Spleen (tissue), 13 donors: ENCODE measurements around the gene INPP4B. TPM values are rescaled to one million over a fixed set of nuclear protein-coding genes. Genes with fewer than 3 reads are reported as not detected.

ENCODE experiments used
- DNase-seq: peaks from one replicate; pipeline ENCODE4 v3.0.0-alpha.2; 2020
- H3K27ac ChIP-seq, 8 donors: fragments of 200-600 bp; sonication (generic) in 7 of 8; 1 replicate in 4 of 8; 2 replicates in 4 of 8; pipeline versions ENCODE4 v1.5.0 to v1.8.0; 2016 to 2021; ENCODE audit warnings: inconsistent platforms in 4 of 8, mild to moderate bottlenecking in 4 of 8, moderate library complexity in 1 of 8
- H3K27me3 ChIP-seq, 7 donors: fragments of 200-600 bp; sonication (generic) in 6 of 7; replicated peaks in 1 of 7; 1 replicate in 4 of 7; 2 replicates in 3 of 7; pipeline versions ENCODE4 v1.5.0 to v1.8.0; 2016 to 2021; ENCODE audit warnings: inconsistent platforms in 3 of 7, mild to moderate bottlenecking in 1 of 7
- H3K36me3 ChIP-seq, 6 donors: fragments of 200-600 bp; sonication (generic) in 5 of 6; 1 replicate in 4 of 6; 2 replicates in 2 of 6; pipeline versions ENCODE4 v1.5.0 to v1.8.0; 2016 to 2021; ENCODE audit warnings: inconsistent platforms in 2 of 6
- H3K4me1 ChIP-seq, 6 donors: fragments of 200-600 bp; sonication (generic) in 5 of 6; 1 replicate in 3 of 6; 2 replicates in 3 of 6; pipeline versions ENCODE4 v1.5.0 to v1.8.0; 2016 to 2021; ENCODE audit warnings: inconsistent platforms in 3 of 6
- H3K4me3 ChIP-seq, 8 donors: fragments of 200-600 bp; sonication (generic) in 7 of 8; 1 replicate in 4 of 8; 2 replicates in 4 of 8; pipeline versions ENCODE4 v1.5.0 to v1.8.0; 2016 to 2021; ENCODE audit warnings: inconsistent platforms in 4 of 8, mild to moderate bottlenecking in 4 of 8, moderate library complexity in 2 of 8
- H3K9me3 ChIP-seq, 8 donors: fragments of 200-600 bp; sonication (generic) in 7 of 8; 1 replicate in 4 of 8; 2 replicates in 4 of 8; pipeline versions ENCODE4 v1.5.0 to v1.8.0; 2016 to 2021; ENCODE audit warnings: inconsistent platforms in 4 of 8
- POLR2A ChIP-seq, 3 donors: fragments of 450-650 bp; IDR thresholded peaks; one replicate each; pipeline ENCODE4 v1.5.1; 2017; ENCODE audit warnings: antibody characterized with exemption in 3 of 3, mild to moderate bottlenecking in 1 of 3
- POLR2AphosphoS5 ChIP-seq, 3 donors: sonication (generic); formaldehyde crosslinking; IDR thresholded peaks; one replicate each; pipeline ENCODE4 v1.5.1; 2017; ENCODE audit warnings: antibody characterized with exemption in 3 of 3
- WGBS, 5 donors: extraction: QIAGEN DNeasy Blood & Tissue Kit in 3 of 5; methylation state at CpG; one replicate each; pipeline versions ENCODE4 v1.1.5 to v1.1.7; 2013 to 2018; 5-methylcytosine and 5-hydroxymethylcytosine counted together
- intact Hi-C: fragments of 100-400 bp; cut with DNase I; formaldehyde crosslinking; loops from one replicate; pipeline ENCODE4 v1.15.0; 2023; ENCODE audit warnings: low total_unique reads
- long read RNA-seq, 2 donors: transcript quantifications; one replicate each; lab custom pipeline, GENCODE V29; 2026
- polyA plus RNA-seq, 3 donors: library from polyadenylated mRNA; stranded (reverse); fragments of 200-250 nt; gene quantifications; one replicate each; pipeline ENCODE4 v1.2.1, GENCODE V29; 2013
- total RNA-seq, 7 donors: library from RNA; depleted of rRNA in 3 of 7; stranded (reverse); fragments of >200 nt in 3 of 7; fragmentation: NEBNext Ultra II Directional in 4 of 7; extraction: Animal tissue kit (Norgen Biotek cat#: 25700) in 4 of 7; gene quantifications; one replicate each; pipeline versions ENCODE4 v1.1.0 to v1.2.1, GENCODE V29; 2016 to 2021
- TF ChIP-seq, protein P1 (sequence below), 11 experiments: fragments of 200-600 bp in 7 of 11; fragments of 450-650 bp in 4 of 11; sonication (generic) in 4 of 11; IDR thresholded peaks in 8 of 11; conservative IDR thresholded peaks in 3 of 11; 1 replicate in 7 of 11; 2 replicates in 4 of 11; pipeline versions ENCODE4 v1.4.0 to v1.8.0; 2016 to 2021; ENCODE audit warnings: antibody characterized with exemption in 11 of 11, inconsistent platforms in 4 of 11, mild to moderate bottlenecking in 1 of 11
- donor health status: healthy with polysubstance abuse.
- donor health status: DM: no; HTN: no; CAD: no; lungs with moderate emphysema.
- donor health status: DM: no; HTN: no; CAD: no.
- donor health status: Bipolar disorder and iron deficiency.
- donor health status: healthy.
- donor health status: DM: no; HTN: no; CAD: no.
- donor health status: DM: yes; HTN: yes; CAD: no.

The INPP4B gene
- 10 to 100 TPM; 24.0 to 31.6 (median 29.3) TPM for total RNA-seq
- polyA plus RNA-seq = 1 to 10 TPM in 2 of 3 donors, under 1 TPM in 1; 0.78 to 1.8 (median 1.7) TPM
- long read RNA-seq, donor 1 = 0 reads
- long read RNA-seq, donor 2 = 0 reads

DNA sequence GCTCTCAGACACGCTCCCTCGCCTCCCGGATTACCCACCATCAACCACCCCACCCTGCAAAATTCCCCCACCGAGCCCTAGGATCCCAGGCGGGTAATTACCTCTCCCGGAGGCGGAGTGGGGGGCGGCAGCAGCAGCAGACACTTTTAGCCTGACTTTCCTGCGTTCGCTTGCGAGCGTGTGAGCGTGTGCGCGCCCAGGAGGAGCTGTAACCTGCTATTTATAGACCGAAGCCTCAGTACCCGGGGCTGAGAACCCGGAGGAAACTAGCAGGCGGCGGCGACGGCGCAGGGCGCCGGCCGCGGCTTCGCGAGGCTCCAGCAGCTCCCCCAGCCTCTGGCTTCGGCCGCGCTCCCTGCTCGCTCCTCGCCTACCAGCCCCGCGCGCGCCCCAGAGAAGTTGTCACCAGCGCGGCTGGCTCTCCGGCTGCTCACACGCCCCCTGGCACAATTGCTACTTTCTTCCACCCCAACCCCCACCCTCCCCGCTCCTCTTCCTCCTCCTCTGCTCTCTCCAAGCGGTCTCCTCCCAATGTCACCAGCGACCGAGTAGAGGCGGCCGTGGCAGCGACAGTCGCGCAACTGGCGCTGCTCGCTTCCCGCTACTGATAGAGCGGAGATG lies at the start of gene INPP4B:
Gene INPP4B (minus strand): TSS at position 194 of the 621 bp plus-strand sequence.
- intact Hi-C loops = loop anchor here (10.0 kb wide), 1 partner anchor 491 kb away; no protein-coding TSS in a partner anchor
- TF ChIP-seq POLR2AphosphoS5 (IDR thresholded peaks at IDR 0.05) = peak in 2 of 3 donors; percentile 43 to 52
- TF ChIP-seq, protein P1, sequence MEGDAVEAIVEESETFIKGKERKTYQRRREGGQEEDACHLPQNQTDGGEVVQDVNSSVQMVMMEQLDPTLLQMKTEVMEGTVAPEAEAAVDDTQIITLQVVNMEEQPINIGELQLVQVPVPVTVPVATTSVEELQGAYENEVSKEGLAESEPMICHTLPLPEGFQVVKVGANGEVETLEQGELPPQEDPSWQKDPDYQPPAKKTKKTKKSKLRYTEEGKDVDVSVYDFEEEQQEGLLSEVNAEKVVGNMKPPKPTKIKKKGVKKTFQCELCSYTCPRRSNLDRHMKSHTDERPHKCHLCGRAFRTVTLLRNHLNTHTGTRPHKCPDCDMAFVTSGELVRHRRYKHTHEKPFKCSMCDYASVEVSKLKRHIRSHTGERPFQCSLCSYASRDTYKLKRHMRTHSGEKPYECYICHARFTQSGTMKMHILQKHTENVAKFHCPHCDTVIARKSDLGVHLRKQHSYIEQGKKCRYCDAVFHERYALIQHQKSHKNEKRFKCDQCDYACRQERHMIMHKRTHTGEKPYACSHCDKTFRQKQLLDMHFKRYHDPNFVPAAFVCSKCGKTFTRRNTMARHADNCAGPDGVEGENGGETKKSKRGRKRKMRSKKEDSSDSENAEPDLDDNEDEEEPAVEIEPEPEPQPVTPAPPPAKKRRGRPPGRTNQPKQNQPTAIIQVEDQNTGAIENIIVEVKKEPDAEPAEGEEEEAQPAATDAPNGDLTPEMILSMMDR (IDR thresholded peaks at IDR 0.05 in 8 of 11, conservative IDR thresholded peaks at IDR 0.05 in 3 of 11) = no peak
- no peak for TF ChIP-seq POLR2A (IDR thresholded peaks at IDR 0.05)
- peak within 1 kb of the TSS; percentile 39 to 79 (median 68) for H3K27ac ChIP-seq

DNA sequence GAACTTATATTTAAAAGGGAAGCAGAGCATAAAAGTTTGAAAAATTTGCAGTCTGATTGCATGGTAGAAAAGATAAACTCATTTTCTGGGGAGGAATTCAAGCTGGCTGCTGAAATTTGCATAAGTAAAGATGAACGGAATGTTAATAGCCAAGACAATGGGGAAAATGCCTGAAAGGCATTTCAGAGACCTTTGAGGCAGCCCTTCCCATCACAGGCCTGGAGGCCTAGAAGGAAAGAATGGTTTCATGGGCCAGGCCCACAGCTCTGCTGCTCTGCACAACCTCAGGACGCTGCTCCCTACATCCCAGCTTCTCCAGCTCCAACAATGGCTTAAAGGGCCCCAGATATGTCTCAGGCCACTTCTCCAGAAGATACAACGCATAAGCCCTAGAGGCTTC lies 46.9 kb upstream of the INPP4B start:
- H3K27ac ChIP-seq = no peak overlapping the region
- TF ChIP-seq POLR2AphosphoS5 (IDR thresholded peaks at IDR 0.05) (no peak), POLR2A (IDR thresholded peaks at IDR 0.05) (no peak)
- intact Hi-C loops = no loop called here
- DNase-seq = no peak
- H3K4me3 ChIP-seq = no peak overlapping the region
- no peaks in the 10 kb centered on the region for H3K36me3 ChIP-seq
- H3K27me3 ChIP-seq = no peaks in the 10 kb centered on the region
- peaks cover 0 to 32% (median 21%) of the 10 kb centered on the region in 8 donors for H3K9me3 ChIP-seq
- H3K4me1 ChIP-seq = no peaks in the 10 kb centered on the region
- 70 to 79% (median 74%) methylated on average over 3 of the region's 3 CpGs for WGBS, 5 donors

More for the DNA sequence above, at the start of gene INPP4B:
- no peaks in the 10 kb centered on the region for H3K9me3 ChIP-seq
- WGBS, 5 donors = 0 to 4% (median 1%) methylated on average over 37 to 55 of the region's 55 CpGs
- H3K4me1 ChIP-seq = peaks cover 11 to 41% (median 22%) of the 10 kb centered on the region in 6 donors
- DNase-seq = peak; percentile 76
- H3K36me3 ChIP-seq = no peaks in the 10 kb centered on the region
- peaks cover 0 to 55% (median 26%) of the 10 kb centered on the region in 7 donors for H3K27me3 ChIP-seq
- peak within 1 kb of the TSS; percentile 44 to 76 (median 51) for H3K4me3 ChIP-seq

DNA sequence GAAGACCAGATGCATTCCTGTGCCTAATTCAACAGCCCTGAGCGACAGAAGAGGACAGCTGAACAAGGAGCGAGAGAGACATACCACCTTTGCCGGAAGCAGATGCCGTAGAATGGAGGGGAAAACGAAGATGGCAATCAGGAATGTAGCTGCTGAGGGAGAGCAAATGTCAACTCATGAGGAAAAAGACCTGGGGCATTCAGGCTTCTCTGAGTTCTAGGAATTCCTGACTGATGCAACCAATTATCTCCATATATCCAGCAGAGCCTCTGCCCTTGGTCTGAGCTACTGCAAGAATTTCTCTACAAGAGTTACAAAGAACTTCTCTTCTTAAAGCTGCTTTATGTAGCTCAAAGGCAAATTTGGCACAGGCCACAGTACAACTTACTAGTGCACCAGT lies 40.5 kb upstream of the INPP4B start:
- Histone ChIP-seq H3K9me3 (no peaks in the 10 kb centered on the region), H3K4me1 (no peaks in the 10 kb centered on the region), H3K4me3 (no peak overlapping the region), H3K36me3 (no peaks in the 10 kb centered on the region), H3K27ac (no peak overlapping the region), H3K27me3 (no peaks in the 10 kb centered on the region)
- WGBS, 5 donors = 86 to 91% (median 89%) methylated on average over 5 of the region's 5 CpGs
- intact Hi-C loops = no loop called here
- no peak for DNase-seq
- no peak for TF ChIP-seq POLR2A (IDR thresholded peaks at IDR 0.05)
- TF ChIP-seq, protein P1 (IDR thresholded peaks at IDR 0.05 in 8 of 11, conservative IDR thresholded peaks at IDR 0.05 in 3 of 11) = no peak
- no peak for TF ChIP-seq POLR2AphosphoS5 (IDR thresholded peaks at IDR 0.05)

DNA sequence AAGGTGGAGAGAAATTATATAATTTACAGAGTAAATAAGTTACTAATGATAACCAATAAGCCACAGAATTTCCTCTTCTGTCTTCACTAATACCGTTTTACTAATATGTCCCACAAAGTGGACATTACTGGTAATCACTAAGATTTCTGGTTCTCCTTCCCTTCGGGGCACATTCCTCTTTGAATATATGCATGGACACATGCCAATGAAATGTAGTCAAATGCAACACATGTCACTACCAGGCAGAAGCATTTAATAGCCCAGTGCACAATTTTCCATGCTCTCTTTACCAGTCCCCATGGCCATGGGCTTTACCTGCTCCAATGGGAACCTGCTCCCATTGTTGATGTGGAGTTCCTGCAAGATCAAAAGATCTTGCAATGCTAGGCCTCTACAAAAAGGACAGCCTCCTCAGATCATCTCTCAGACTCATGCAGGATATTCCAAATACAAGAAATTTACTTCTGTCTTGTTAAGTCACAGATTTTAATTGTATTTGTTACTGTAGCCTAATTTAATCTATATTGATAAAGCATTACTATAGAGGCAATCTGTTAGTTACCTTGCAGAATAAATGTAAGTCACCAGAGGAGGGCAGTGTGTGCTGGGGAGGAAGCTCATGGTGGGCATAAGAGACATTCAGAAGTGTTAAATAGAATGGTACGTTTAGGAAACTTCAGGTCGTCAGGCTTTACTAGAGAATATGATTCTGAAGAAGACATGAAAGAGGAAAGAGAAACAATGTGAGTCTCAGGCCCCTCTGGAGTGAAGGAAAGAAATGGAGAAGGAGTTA lies 37.1 kb upstream of the INPP4B start:
- Histone ChIP-seq H3K9me3 (no peaks in the 10 kb centered on the region), H3K27ac (no peak overlapping the region), H3K4me3 (no peak overlapping the region), H3K36me3 (no peaks in the 10 kb centered on the region), H3K4me1 (no peaks in the 10 kb centered on the region), H3K27me3 (no peaks in the 10 kb centered on the region)
- intact Hi-C loops = no loop called here
- TF ChIP-seq POLR2A (IDR thresholded peaks at IDR 0.05) = no peak
- TF ChIP-seq, protein P1 (IDR thresholded peaks at IDR 0.05 in 8 of 11, conservative IDR thresholded peaks at IDR 0.05 in 3 of 11) = peak in 1 of 11 experiments; percentile 9
- WGBS, 5 donors = 49 to 61% (median 52%) methylated on average over 4 of the region's 4 CpGs
- DNase-seq = no peak
